NCI-H1694 (cell line): ENCODE data around the gene UBL7.
"Not testable (repeated sequence)": the region's sequence is repeated elsewhere in the genome, so short reads cannot be mapped to it uniquely, and the experiment has no call there.

Source experiments
- DNase-seq: peaks from one replicate; lab custom pipeline; 2025; lab: John Stamatoyannopoulos, UW

The UBL7 gene

GRCh38 chr15:74464216-74464615, 3.3 kb upstream of the UBL7 start:
- DNase-seq = no peak

GRCh38 chr15:74463634-74464033, 2.7 kb upstream of the UBL7 start:
- DNase-seq = no peak

GRCh38 chr15:74461847-74462511, 1.0 kb upstream of the UBL7 start:
- DNase-seq = no peak

GRCh38 chr15:74460298-74460697, 662 bp downstream of the UBL7 start:
- no peak for DNase-seq

GRCh38 chr15:74459798-74460197, 1.2 kb downstream of the UBL7 start:
- DNase-seq = not testable (repeated sequence)

GRCh38 chr15:74458473-74458872, 2.5 kb downstream of the UBL7 start:
- DNase-seq = no peak

GRCh38 chr15:74457036-74457435, 3.9 kb downstream of the UBL7 start:
- DNase-seq = not testable (repeated sequence)

GRCh38 chr15:74454764-74455500, 6.0 kb downstream of the UBL7 start:
- DNase-seq = no peak

- DNase-seq = no peak
Measured at GRCh38 chr15:74453925-74454763, 6.8 kb downstream of the UBL7 start.

GRCh38 chr15:74451861-74452835, 8.8 kb downstream of the UBL7 start:
- no peak for DNase-seq

- DNase-seq = no peak
Measured at GRCh38 chr15:74451322-74451721, 9.6 kb downstream of the UBL7 start.

- DNase-seq = no peak
Measured at GRCh38 chr15:74449643-74450205, 11.2 kb downstream of the UBL7 start.

GRCh38 chr15:74449095-74449494, 11.9 kb downstream of the UBL7 start:
- DNase-seq = no peak

GRCh38 chr15:74445816-74446763, 14.9 kb downstream of the UBL7 start:
- DNase-seq = no peak

GRCh38 chr15:74444106-74445062, 16.6 kb downstream of the UBL7 start:
- no peak for DNase-seq

- no peak for DNase-seq
Measured at GRCh38 chr15:74443100-74443909, 17.7 kb downstream of the UBL7 start.

- no peak for DNase-seq
Measured at GRCh38 chr15:74442604-74443003, 18.4 kb downstream of the UBL7 start.

- DNase-seq = no peak
Measured at GRCh38 chr15:74442063-74442462, 18.9 kb downstream of the UBL7 start.
